KOPT-K1 (cell line): ENCODE results near the gene ARHGAP45.
"Not testable (repeated sequence)": the region's sequence is repeated elsewhere in the genome, so short reads cannot be mapped to it uniquely, and the experiment has no call there.

ENCODE experiments used
- H3K27ac ChIP-seq: fragments of 200-600 bp; sonication (generic); 2 replicates; pipeline ENCODE4 v1.5.1; 2016; ENCODE audit warnings: antibody characterized with exemption, mild to moderate bottlenecking, low read depth, low read length; ENCODE audit not compliant: poor library complexity, severe bottlenecking
- H3K36me3 ChIP-seq: fragments of 200-600 bp; sonication (generic); 2 replicates; pipeline ENCODE4 v1.5.1; 2017; ENCODE audit warnings: antibody characterized with exemption, mild to moderate bottlenecking, low read length, moderate library complexity; ENCODE audit not compliant: insufficient read depth
- H3K9me3 ChIP-seq: fragments of 200-600 bp; sonication (generic); 2 replicates; pipeline ENCODE4 v1.5.1; 2017; ENCODE audit warnings: antibody characterized with exemption, low read length, mild to moderate bottlenecking; ENCODE audit not compliant: insufficient read depth, poor library complexity, severe bottlenecking

Gene ARHGAP45

GRCh38 chr19:1066748-1067340, at the start of gene ARHGAP45:
Gene ARHGAP45 (plus strand): TSS chr19:1067167. CDS start chr19:1067406, 239 bp downstream.
- Histone ChIP-seq H3K36me3 (peaks cover 32% of the 10 kb centered on the region), H3K27ac (peak within 1 kb of the TSS; percentile 98), H3K9me3 (no peaks in the 10 kb centered on the region)

DNA sequence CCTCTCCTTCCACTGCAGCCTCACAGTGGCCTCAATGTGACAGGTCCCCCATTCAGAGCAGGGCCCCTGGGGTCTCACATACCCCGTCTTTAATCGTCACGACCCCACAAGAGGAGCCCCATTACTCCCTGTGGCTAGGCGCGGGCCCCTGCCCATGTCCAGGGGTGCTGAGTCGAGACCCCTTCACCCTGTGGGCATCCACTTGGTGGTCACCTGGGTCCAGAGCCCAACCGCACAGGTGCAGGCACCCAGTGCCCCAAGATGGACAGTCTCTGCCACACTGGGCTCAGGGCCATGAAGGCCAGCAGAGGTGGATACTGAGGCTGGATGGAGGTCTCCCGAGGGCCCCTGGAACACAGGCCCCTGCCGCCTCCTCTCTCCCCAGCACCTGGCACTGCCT, 49.1 kb upstream of the ARHGAP45 start:
- Histone ChIP-seq H3K9me3 (no peaks in the 10 kb centered on the region), H3K27ac (no peak overlapping the region), H3K36me3 (peaks cover 65% of the 10 kb centered on the region)

- peak overlapping the region; percentile 2 for H3K27ac ChIP-seq
- H3K36me3 ChIP-seq, result peaks cover 60% of the 10 kb centered on the region
- H3K9me3 ChIP-seq, result no peaks in the 10 kb centered on the region
Measured at GRCh38 chr19:1018393-1018792, 48.6 kb upstream of the ARHGAP45 start.

DNA sequence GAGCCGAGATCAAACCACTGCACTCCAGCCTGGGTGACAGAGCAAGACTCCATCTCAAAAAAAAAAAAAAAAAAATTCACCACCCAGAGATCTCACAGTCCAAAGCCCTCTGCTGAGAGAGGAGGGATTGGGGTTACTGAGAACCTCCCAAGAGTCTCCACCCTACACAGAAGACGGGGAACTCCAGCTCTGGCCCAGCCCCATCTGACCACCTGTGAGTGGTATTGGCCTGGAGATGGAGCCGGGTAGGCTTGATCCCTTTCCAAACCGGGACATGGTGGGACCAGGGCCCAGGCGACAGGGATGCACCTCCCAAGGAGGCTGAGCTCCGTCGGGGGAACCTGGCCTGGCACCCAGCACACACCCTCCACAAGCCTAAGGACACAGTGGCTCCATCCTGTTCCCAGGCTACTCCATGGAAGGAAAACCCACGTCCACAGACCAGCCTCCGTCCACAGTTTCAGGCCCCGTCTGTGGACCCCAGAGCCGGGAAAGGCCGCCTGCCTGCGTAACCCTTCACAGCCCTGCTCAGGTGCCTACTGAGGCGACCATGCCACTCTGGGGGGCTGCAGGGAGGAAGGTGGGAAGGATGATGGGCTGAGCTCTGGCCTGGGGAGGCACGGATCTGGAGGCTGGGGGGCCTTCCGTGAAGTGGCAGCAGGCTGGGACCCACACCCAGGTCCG, 47.9 kb upstream of the ARHGAP45 start:
- Histone ChIP-seq H3K27ac (peak overlapping the region; percentile 76), H3K36me3 (peaks cover 53% of the 10 kb centered on the region), H3K9me3 (no peaks in the 10 kb centered on the region)

- H3K36me3 ChIP-seq, result peaks cover 49% of the 10 kb centered on the region
- H3K9me3 ChIP-seq, result no peaks in the 10 kb centered on the region
- peak overlapping the region; percentile 76 for H3K27ac ChIP-seq
Measured at GRCh38 chr19:1019616-1019961, 47.4 kb upstream of the ARHGAP45 start.

GRCh38 chr19:1019980-1020867, 46.7 kb upstream of the ARHGAP45 start:
- Histone ChIP-seq H3K27ac (peak overlapping the region; percentile 76), H3K9me3 (no peaks in the 10 kb centered on the region), H3K36me3 (peaks cover 42% of the 10 kb centered on the region)

GRCh38 chr19:1020868-1021425, 46.0 kb upstream of the ARHGAP45 start, which contains the start of gene TMEM259:
Gene TMEM259 (minus strand): TSS chr19:1021123. CDS start chr19:1020996, 127 bp downstream.
- no peaks in the 10 kb centered on the region for H3K9me3 ChIP-seq
- peak within 1 kb of the TSS; percentile 76 for H3K27ac ChIP-seq
- H3K36me3 ChIP-seq, result peaks cover 35% of the 10 kb centered on the region

DNA sequence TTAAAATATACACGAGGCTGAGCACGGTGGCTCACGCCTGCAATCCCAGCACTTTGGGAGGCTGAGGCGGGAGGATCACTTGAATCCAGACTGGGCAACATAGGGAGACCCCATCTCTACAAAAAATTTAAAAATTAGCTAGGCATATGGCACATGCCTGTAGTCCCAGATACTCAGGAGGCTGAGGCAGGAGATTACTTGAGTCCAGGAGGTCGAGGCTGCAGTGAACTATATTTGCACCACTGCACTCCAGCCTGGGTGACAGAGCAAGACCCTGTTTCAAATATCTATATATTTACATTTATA, 43.1 kb upstream of the ARHGAP45 start:
- H3K9me3 ChIP-seq, H3K27ac ChIP-seq, H3K36me3 ChIP-seq: not testable (repeated sequence)

- H3K36me3 ChIP-seq, H3K27ac ChIP-seq, H3K9me3 ChIP-seq: not testable (repeated sequence)
Measured at GRCh38 chr19:1025080-1025479, 41.9 kb upstream of the ARHGAP45 start.

GRCh38 chr19:1025960-1026782, 40.8 kb upstream of the ARHGAP45 start, which contains the start of gene CNN2:
Gene CNN2 (plus strand): TSS chr19:1026608. CDS start chr19:1026662, 54 bp downstream.
- Histone ChIP-seq H3K27ac (peak within 1 kb of the TSS; percentile 76), H3K36me3 (no peaks in the 10 kb centered on the region)

DNA sequence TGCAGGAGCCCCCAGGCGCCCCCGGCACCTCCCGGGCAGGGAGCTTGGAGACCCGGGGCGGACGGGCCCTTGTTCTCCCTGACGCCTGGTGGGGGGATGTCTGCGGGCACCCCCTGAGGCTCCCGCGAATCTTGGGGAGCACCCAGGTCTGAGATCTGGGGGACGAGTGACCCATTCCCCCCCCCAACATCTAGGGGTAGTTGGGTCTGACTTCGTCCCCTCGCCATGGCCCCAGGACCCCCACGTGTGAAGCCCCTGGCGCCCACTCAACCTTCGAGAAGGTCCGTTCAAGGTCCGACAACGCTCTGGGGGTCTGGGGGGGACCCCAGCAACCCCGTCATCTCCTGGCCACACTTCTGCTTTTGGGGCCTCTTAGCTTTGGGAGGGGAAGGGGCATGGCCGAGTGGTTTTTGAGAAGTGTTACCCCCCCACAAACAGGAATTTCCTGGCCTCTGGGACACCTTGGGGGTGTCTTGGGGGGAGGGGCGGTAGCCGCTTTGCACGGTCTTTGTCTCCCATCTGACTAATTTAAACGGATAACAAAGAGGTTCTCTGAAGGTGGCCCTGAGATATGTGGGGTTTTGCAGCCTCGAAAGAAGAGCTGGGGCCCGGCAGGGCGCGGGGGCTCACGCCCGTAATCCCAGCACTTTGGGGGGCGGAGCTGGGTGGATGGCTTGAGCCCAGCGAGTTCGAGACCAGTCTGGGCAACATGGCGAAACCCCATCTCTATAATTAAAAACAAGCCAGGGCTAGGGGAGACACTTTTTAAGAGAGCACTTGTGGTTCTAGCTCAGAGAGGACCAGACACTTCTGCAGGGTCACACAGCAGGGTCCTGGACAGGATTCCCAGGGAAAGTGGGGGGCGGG, 40.0 kb upstream of the ARHGAP45 start:
- Histone ChIP-seq H3K36me3 (no peaks in the 10 kb centered on the region; the same call in 1 of the 2 replicates), H3K9me3 (no peaks in the 10 kb centered on the region), H3K27ac (peak overlapping the region; percentile 76)

More at GRCh38 chr19:1025960-1026782, 40.8 kb upstream of the ARHGAP45 start, which contains the start of gene CNN2:
- H3K9me3 ChIP-seq, result no peaks in the 10 kb centered on the region

- H3K36me3 ChIP-seq, result peaks cover 6% of the 10 kb centered on the region
- no peaks in the 10 kb centered on the region for H3K9me3 ChIP-seq
- H3K27ac ChIP-seq, result peak overlapping the region; percentile 76
Measured at GRCh38 chr19:1027650-1028061, 39.3 kb upstream of the ARHGAP45 start.

GRCh38 chr19:1028062-1028926, 38.7 kb upstream of the ARHGAP45 start:
- Histone ChIP-seq H3K36me3 (peaks cover 12% of the 10 kb centered on the region), H3K9me3 (no peaks in the 10 kb centered on the region), H3K27ac (peak overlapping the region; percentile 76)
